Stimulated activated naive B cell treated with anti-CD40 and anti-IgM and Interleukin-4, amounts not matched to agents 10 μg/mL and 1 μg/mL and 100 μg/mL, for 72 hours (primary cell): ENCODE data around the gene VN1R4.
"Not testable (repeated sequence)": the region's sequence is repeated elsewhere in the genome, so short reads cannot be mapped to it uniquely, and the experiment has no call there.

ENCODE experiments used
- ATAC-seq, 2 donors: fragments of 150-1000 bp; cut with Tn5 transposase; replicated peaks; 2 replicates each; pipeline ENCODE4 v1.10.0; 2021; ENCODE audit warnings: moderate library complexity in 1 of 2
- DNase-seq: peaks from one replicate; pipeline ENCODE4 v3.0.0; 2021
- H3K27ac Mint-ChIP-seq: one replicate; pipeline ENCODE4 v1.8.0; 2022; ENCODE audit warnings: mild to moderate bottlenecking, mixed read lengths
- H3K27me3 Mint-ChIP-seq, 2 donors: one replicate each; pipeline ENCODE4 v1.8.0; 2022; ENCODE audit warnings: mixed read lengths in 2 of 2
- H3K36me3 Mint-ChIP-seq, 2 donors: one replicate each; pipeline ENCODE4 v1.8.0; 2022; ENCODE audit warnings: mixed read lengths in 2 of 2, mild to moderate bottlenecking in 1 of 2
- H3K4me1 Mint-ChIP-seq, 2 donors: one replicate each; pipeline ENCODE4 v1.8.0; 2022; ENCODE audit warnings: mixed read lengths in 2 of 2, mild to moderate bottlenecking in 1 of 2
- H3K4me3 Mint-ChIP-seq, 2 donors: one replicate each; pipeline ENCODE4 v1.8.0; 2022; ENCODE audit warnings: mild to moderate bottlenecking in 2 of 2, mixed read lengths in 2 of 2, moderate library complexity in 1 of 2
- H3K9me3 Mint-ChIP-seq, 2 donors: one replicate each; pipeline ENCODE4 v1.8.0; 2022; ENCODE audit warnings: mixed read lengths in 2 of 2, mild to moderate bottlenecking in 1 of 2

Gene VN1R4

DNA sequence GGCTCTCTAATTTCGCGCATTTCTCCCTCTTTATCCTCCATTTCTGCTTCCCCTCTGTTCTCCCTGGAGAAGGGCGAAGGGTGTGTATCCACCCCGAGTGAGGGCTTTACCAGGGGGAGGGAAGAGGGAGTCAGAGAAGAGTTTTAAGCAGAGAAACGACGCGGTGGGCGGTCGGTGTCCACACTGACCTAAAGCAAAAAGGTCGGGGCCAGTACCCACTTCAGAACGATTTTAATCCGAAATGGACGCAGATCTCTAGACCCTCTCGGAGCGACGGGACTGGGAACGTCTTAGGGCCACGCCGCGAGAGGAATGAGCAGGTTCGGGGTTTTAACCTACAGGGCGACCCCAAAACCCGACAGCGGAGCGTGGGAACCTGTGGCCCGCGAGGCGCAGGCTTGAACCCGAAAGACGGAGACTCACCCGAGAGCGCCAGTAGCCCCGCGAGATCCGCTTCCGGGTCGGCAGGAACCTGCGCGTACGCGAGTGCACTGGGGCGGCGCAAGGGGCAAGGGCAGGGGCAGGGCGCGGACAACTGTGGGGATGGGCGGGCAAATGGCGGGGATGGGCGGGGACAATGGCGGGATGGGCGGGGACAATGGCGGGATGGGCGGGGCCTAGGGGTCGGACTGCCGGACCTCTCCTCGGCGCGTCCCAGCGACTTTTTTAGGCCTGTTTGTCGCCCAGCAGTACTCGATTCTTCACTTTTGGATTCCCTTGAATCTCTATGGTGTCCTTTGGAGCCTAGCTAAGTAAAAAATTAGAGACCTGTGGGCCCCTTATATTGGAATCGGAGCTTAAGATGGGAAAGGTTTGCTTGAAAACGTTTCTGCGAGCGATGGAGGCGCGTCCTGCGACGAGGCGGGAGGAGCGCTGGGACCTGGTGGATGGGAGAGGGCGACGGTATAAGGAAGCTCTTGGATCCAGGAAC is 12.8 kb downstream of the VN1R4 start, which contains the start of gene ZNF677:
Gene ZNF677, minus strand, starts transcription at position 463 of the 931 bp plus-strand sequence. CDS start 3,323 bp downstream, outside the sequence.
- peaks cover 7 to 9% of the 10 kb centered on the region in 2 donors for H3K27me3 Mint-ChIP-seq
- H3K36me3 Mint-ChIP-seq: peaks cover 43 to 47% of the 10 kb centered on the region in 2 donors
- peak within 1 kb of the TSS; percentile 92 for H3K27ac Mint-ChIP-seq
- H3K4me3 Mint-ChIP-seq: peak within 1 kb of the TSS; percentile 90 to 96
- ATAC-seq (peak; percentile 100), DNase-seq (peak; percentile 90)
- H3K9me3 Mint-ChIP-seq: peaks cover 31 to 32% of the 10 kb centered on the region in 2 donors
- peaks cover 6 to 12% of the 10 kb centered on the region in 2 donors for H3K4me1 Mint-ChIP-seq

GRCh38 chr19:53246498-53246897 is 21.0 kb downstream of the VN1R4 start:
- Mint-ChIP-seq H3K36me3 (peaks cover 78 to 89% of the 10 kb centered on the region in 2 donors), H3K9me3 (peaks cover 39 to 47% of the 10 kb centered on the region in 2 donors), H3K4me1 (peaks cover 0 to 2% of the 10 kb centered on the region in 2 donors), H3K4me3 (peak overlapping the region in 1 of 2 donors; percentile 22), H3K27ac (no peak overlapping the region), H3K27me3 (no peaks in the 10 kb centered on the region)
- ATAC-seq (peak; percentile 100), DNase-seq (no peak)

DNA sequence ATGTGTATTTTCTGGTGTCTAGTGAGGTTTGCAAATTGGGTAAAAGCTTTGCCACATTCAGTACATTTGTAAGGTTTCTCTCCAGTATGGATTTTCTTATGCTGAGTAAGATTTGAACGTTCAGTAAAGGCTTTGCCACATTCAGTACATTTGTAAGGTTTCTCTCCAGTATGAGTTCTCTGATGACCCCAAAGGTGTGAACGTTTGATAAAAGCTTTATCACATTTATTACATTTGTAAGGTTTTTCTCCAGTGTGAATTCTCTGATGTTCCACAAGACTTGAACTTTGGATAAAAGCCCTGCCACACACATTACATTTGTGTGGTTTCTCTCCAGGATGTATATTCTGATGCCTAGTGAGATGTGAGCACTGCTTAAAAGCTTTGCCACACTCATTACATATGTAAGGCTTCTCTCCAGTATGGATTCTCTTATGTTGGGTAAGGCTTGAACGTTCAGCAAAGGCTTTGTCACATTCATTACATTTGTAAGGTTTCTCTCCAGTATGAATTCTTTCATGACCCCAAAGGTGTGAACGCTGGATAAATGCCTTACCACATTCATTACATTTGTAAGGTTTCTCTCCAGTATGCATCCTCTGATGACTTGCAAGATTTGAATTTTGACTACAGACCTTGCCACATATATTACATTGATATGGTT is 30.3 kb downstream of the VN1R4 start:
- no peaks in the 10 kb centered on the region for H3K27me3 Mint-ChIP-seq
- H3K27ac Mint-ChIP-seq: no peak overlapping the region
- ATAC-seq: no peak
- H3K36me3 Mint-ChIP-seq: peaks cover 59 to 73% of the 10 kb centered on the region in 2 donors
- DNase-seq: no peak
- H3K9me3 Mint-ChIP-seq: peaks cover 49 to 54% of the 10 kb centered on the region in 2 donors
- H3K4me3 Mint-ChIP-seq: no peak overlapping the region
- H3K4me1 Mint-ChIP-seq: no peaks in the 10 kb centered on the region

- Mint-ChIP-seq H3K27me3 (no peaks in the 10 kb centered on the region), H3K4me1 (no peaks in the 10 kb centered on the region), H3K4me3 (no peak overlapping the region), H3K27ac (no peak overlapping the region), H3K36me3 (peaks cover 17 to 42% of the 10 kb centered on the region in 2 donors), H3K9me3 (peaks cover 30 to 35% of the 10 kb centered on the region in 2 donors)
- DNase-seq (no peak), ATAC-seq (no peak)
Observed at GRCh38 chr19:53224606-53225005, 42.9 kb downstream of the VN1R4 start.

DNA sequence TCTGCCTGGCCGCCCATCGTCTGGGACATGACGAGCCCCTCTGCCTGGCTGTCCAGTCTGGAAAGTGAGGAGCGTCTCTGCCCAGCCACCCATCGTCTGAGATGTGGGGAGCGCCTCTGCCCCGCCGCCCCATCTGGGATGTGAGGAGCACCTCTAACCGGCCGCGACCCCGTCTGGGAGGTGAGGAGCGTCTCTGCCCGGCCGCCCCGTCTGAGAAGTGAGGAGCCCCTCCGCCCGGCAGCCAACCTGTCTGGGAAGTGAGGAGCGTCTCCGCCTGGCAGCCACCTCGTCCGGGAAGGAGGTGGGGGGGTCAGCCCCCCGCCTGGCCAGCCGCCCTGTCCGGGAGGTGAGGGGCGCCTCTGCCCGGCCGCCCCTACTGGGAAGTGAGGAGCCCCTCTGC is 44.8 kb downstream of the VN1R4 start:
- H3K4me1 Mint-ChIP-seq, ATAC-seq, H3K27me3 Mint-ChIP-seq, DNase-seq, H3K4me3 Mint-ChIP-seq, H3K27ac Mint-ChIP-seq: not testable (repeated sequence)
- H3K36me3 Mint-ChIP-seq: peaks cover 15 to 45% of the 10 kb centered on the region in 2 donors
- peaks cover 35 to 42% of the 10 kb centered on the region in 2 donors for H3K9me3 Mint-ChIP-seq
